Measurements from ENCODE around the gene NTM. TPM values are rescaled to one million over a fixed set of nuclear protein-coding genes. Genes with fewer than 3 reads are reported as not detected.

The NTM gene
- total RNA-seq, 2 donors from 2014 or later, result 0.26 to 3.6 TPM

GRCh38 chr11:131977854-131978253 is 607.4 kb downstream of the NTM start:
- Histone ChIP-seq H3K9me3 (no peaks in the 10 kb centered on the region), H3K27me3 (no peaks in the 10 kb centered on the region), H3K36me3 (replicated peaks in 1 of 2; ENCODE audit: insufficient read depth in 1 of 2, low read depth in 2 of 2) (no peaks in the 10 kb centered on the region), H3K4me3 (no peak overlapping the region), H3K4me1 (no peaks in the 10 kb centered on the region), H3K27ac (no peak overlapping the region)
- intact Hi-C loops (cut with DNase I), result no loop called here
- TF ChIP-seq POLR2A (IDR thresholded peaks at IDR 0.05) (no peak), CTCF (IDR thresholded peaks at IDR 0.05) (no peak)
- DNase-seq, result no peak
- WGBS, 2 donors, result 51 to 56% methylated on average over 3 of the region's 3 CpGs
- no peak for ATAC-seq

- DNase-seq (no peak), ATAC-seq (no peak)
- Histone ChIP-seq H3K9me3 (no peaks in the 10 kb centered on the region), H3K27me3 (no peaks in the 10 kb centered on the region), H3K4me1 (no peaks in the 10 kb centered on the region), H3K4me3 (no peak overlapping the region), H3K36me3 (replicated peaks in 1 of 2; ENCODE audit: insufficient read depth in 1 of 2, low read depth in 2 of 2) (no peaks in the 10 kb centered on the region), H3K27ac (no peak overlapping the region)
- TF ChIP-seq CTCF (IDR thresholded peaks at IDR 0.05) (no peak), POLR2A (IDR thresholded peaks at IDR 0.05) (no peak)
- 47 to 64% methylated on average over 5 of the region's 5 CpGs for WGBS, 2 donors
- intact Hi-C loops (cut with DNase I), result no loop called here
These were observed 607.9 kb downstream of the NTM start for GRCh38 chr11:131978351-131978750.

- no peaks in the 10 kb centered on the region for H3K27me3 ChIP-seq
- DNase-seq, result no peak
- TF ChIP-seq POLR2A (IDR thresholded peaks at IDR 0.05) (no peak), CTCF (IDR thresholded peaks at IDR 0.05) (no peak)
- no peaks in the 10 kb centered on the region for H3K36me3 ChIP-seq (replicated peaks in 1 of 2; ENCODE audit: insufficient read depth in 1 of 2, low read depth in 2 of 2)
- no peaks in the 10 kb centered on the region for H3K9me3 ChIP-seq
- no peak for ATAC-seq
- no peaks in the 10 kb centered on the region for H3K4me1 ChIP-seq
- H3K4me3 ChIP-seq, result no peak overlapping the region
- intact Hi-C loops (cut with DNase I), result no loop called here
- no peak overlapping the region for H3K27ac ChIP-seq
- WGBS, 2 donors, result 66 to 78% methylated on average over 3 of the region's 3 CpGs
These were observed 608.9 kb downstream of the NTM start for GRCh38 chr11:131979364-131979763.

- Histone ChIP-seq H3K4me3 (no peak overlapping the region), H3K27me3 (no peaks in the 10 kb centered on the region), H3K4me1 (no peaks in the 10 kb centered on the region), H3K27ac (no peak overlapping the region), H3K9me3 (no peaks in the 10 kb centered on the region), H3K36me3 (replicated peaks in 1 of 2; ENCODE audit: insufficient read depth in 1 of 2, low read depth in 2 of 2) (no peaks in the 10 kb centered on the region)
- whole genome bisulfite sequencing, 2 donors, result 59 to 60% methylated on average over 3 of the region's 3 CpGs
- ATAC-seq, result no peak
- TF ChIP-seq CTCF (IDR thresholded peaks at IDR 0.05) (no peak), POLR2A (IDR thresholded peaks at IDR 0.05) (no peak)
- intact Hi-C loops (cut with DNase I), result no loop called here
- DNase-seq, result no peak
These were observed 609.8 kb downstream of the NTM start for GRCh38 chr11:131980199-131980598.

- no peak overlapping the region for H3K4me3 ChIP-seq
- intact Hi-C loops (cut with DNase I), result no loop called here
- TF ChIP-seq POLR2A (IDR thresholded peaks at IDR 0.05) (no peak), CTCF (IDR thresholded peaks at IDR 0.05) (no peak)
- no peak overlapping the region for H3K27ac ChIP-seq
- no peaks in the 10 kb centered on the region for H3K4me1 ChIP-seq
- WGBS, 2 donors, result 61 to 67% methylated on average over 11 of the region's 11 CpGs
- H3K27me3 ChIP-seq, result no peaks in the 10 kb centered on the region
- H3K9me3 ChIP-seq, result no peaks in the 10 kb centered on the region
- no peak for DNase-seq
- no peaks in the 10 kb centered on the region for H3K36me3 ChIP-seq (replicated peaks in 1 of 2; ENCODE audit: insufficient read depth in 1 of 2, low read depth in 2 of 2)
- ATAC-seq, result no peak
These were observed 610.7 kb downstream of the NTM start for GRCh38 chr11:131980888-131981668.
